NCI-H2196 (cell line): ENCODE data around the gene ANXA2R.

ENCODE experiments used
- DNase-seq: peaks from one replicate; lab custom pipeline; 2025; ENCODE audit not compliant: unreplicated experiment; lab: John Stamatoyannopoulos, UW

Gene ANXA2R

GRCh38 chr5:43001748-43002147 lies 38.4 kb downstream of the ANXA2R start:
- DNase-seq, result no peak

- no peak for DNase-seq
Observed at GRCh38 chr5:43000914-43001313, 39.2 kb downstream of the ANXA2R start.

GRCh38 chr5:43000111-43000840 lies 39.8 kb downstream of the ANXA2R start:
- DNase-seq, result no peak

- DNase-seq, result no peak
Observed at GRCh38 chr5:42995360-42995751, 44.8 kb downstream of the ANXA2R start.

DNA sequence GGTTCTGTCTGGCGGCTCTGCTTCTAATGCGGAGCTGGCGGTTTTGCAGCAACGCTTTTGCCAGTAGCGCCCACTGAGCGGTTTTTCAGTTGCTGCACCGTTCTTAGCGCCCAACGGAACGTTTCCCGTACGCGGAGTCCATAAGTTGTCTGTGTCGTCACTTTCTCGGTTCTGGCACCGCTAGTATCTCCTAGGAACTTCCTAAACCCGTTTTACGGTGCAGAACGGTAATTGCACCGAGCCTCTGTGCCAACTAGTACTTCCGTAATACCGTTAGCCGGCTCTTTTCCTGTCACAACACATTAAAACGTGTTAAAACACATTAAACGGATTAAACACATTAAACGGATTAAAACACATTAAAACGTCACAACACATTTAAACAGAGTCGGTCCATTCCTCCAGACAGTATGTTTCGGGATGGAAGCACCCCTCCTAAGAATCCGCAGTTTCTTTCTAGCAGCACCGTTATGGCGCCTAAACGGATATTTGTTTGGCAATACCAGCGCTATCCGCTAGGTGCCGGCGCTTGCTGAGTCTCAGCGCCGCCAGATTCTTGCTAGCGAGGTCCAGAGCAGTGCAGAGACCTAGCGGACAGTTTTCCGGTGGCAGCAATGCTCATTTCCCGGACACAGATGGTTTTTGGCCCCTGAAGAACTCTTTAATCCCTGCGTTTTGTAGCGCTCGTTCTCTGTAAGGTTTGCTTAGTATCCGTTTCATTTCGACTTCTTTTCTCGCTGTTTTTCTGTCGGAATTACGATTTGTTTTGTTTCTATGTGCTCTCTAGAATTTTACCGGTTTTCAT lies 45.4 kb downstream of the ANXA2R start:
- no peak for DNase-seq

DNA sequence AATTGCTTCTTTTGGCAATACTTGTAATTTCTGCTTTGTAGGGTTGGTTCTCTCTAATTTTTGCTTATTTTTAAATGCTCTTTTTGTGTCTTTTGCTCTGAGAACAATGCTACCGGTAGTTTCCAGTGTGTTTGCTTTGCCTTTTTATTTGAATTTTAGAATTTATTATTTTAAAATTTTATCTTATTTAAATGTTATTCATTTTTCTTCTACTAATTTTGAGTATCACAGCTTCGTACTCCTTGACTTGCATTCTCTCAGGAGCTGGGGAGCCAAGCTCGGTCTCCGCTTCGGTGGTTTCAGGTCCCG lies 45.9 kb downstream of the ANXA2R start:
- no peak for DNase-seq

- DNase-seq, result no peak
Observed at GRCh38 chr5:42993516-42994245, 46.4 kb downstream of the ANXA2R start.

DNA sequence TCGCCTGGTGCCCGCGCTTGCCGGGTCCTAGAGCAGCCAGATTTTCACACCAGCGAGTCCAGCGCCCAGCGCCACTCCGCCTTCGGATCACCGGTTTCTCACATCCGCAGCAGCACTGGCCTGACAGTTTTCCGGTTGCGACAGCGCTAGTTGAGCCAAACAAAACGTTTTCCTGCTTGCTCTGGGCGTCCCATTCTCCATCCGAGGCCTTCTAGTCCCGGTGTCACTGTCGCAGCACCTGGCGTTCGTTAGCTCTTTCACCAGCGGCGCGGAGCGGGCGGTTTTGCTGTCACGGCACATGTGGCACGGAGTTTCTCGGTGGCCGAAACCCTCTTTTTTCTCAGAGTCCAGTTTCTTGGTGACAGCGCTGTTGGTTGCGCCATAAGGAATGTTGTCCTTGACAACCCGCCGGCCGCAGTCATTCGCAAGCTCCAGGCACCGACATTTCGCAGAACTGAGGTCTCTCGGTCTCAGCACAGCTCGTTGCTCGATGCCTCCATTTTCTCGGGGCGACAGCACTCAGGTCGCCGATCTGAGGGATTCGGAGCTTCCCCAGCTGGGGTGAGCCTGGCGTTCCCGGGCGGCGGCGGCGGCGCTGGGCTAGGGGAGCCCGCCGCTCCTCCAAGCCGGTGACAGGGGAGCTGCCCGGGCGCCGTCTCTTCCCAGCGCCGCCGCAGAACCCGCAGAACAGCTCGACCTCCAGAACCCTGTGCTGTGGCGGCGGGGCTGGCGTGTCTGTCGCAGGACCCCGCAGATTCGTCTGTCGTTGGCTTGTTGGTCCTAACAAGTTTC lies 47.8 kb downstream of the ANXA2R start:
- peak; percentile 82 for DNase-seq

- no peak for DNase-seq
Observed at GRCh38 chr5:42991404-42992087, 48.6 kb downstream of the ANXA2R start.

GRCh38 chr5:42990892-42991291 lies 49.2 kb downstream of the ANXA2R start:
- DNase-seq, result no peak
